ENCODE results near the gene AJAP1. TPM values are rescaled to one million over a fixed set of nuclear protein-coding genes. Genes with fewer than 3 reads are reported as not detected.

AJAP1 gene
- total RNA-seq, 1 donor from 2014 or later: 0.46 TPM

DNA sequence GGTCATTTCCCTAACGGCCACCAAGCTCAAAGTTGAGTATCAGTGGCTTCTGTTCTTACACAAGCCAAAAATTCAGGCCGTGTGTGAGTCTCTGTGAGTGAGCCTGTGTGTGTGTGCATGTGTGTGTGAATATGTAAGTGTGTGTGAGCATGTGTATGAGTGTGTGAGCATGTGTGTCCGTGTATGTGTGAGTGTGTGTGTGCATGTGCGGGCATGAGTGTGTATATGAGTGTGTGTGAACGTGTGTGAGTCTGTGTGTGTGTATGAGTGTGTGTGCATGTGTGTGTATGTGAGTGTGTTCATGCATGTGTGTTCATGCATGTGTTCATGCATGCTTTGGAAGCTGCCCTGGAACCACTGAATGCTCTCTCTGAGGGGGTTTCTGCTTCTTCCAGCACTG, 105.7 kb downstream of the AJAP1 start:
- no peak for DNase-seq (ENCODE audit: low spot score, unreplicated experiment)
- no peaks in the 10 kb centered on the region for H3K4me1 Mint-ChIP-seq (ENCODE audit: low read depth)
- H3K27me3 Mint-ChIP-seq: peaks cover 13% of the 10 kb centered on the region
- TF ChIP-seq, protein P1, sequence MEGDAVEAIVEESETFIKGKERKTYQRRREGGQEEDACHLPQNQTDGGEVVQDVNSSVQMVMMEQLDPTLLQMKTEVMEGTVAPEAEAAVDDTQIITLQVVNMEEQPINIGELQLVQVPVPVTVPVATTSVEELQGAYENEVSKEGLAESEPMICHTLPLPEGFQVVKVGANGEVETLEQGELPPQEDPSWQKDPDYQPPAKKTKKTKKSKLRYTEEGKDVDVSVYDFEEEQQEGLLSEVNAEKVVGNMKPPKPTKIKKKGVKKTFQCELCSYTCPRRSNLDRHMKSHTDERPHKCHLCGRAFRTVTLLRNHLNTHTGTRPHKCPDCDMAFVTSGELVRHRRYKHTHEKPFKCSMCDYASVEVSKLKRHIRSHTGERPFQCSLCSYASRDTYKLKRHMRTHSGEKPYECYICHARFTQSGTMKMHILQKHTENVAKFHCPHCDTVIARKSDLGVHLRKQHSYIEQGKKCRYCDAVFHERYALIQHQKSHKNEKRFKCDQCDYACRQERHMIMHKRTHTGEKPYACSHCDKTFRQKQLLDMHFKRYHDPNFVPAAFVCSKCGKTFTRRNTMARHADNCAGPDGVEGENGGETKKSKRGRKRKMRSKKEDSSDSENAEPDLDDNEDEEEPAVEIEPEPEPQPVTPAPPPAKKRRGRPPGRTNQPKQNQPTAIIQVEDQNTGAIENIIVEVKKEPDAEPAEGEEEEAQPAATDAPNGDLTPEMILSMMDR (IDR thresholded peaks at IDR 0.05; ENCODE audit: unreplicated experiment): no peak
- H3K9me3 Mint-ChIP-seq (ENCODE audit: low read depth): no peaks in the 10 kb centered on the region
- H3K36me3 Mint-ChIP-seq (ENCODE audit: insufficient read depth): no peaks in the 10 kb centered on the region
- no peak overlapping the region for H3K27ac Mint-ChIP-seq
- H3K4me3 Mint-ChIP-seq (ENCODE audit: low read depth): no peak overlapping the region

DNA sequence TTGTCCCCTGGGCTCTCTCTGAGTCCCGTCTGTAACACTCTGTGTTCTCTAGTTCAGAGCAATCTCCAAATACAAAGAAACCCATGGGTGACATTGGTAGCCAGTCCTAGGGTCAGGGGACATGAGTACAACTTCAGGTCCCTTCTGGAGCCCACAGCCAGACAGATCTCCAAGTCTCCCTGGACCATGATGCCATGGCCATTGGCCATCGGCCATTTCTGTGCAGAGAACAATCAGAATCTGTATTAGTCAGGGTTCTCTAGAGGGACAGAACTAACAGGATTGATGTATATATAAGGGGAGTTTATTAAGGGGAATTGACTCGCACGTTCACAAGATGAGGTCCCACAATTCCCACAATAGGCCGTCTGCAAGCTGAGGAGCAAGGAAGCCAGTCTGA, 106.9 kb downstream of the AJAP1 start:
- H3K27me3 Mint-ChIP-seq: peaks cover 12% of the 10 kb centered on the region
- no peak overlapping the region for H3K4me3 Mint-ChIP-seq (ENCODE audit: low read depth)
- no peak for DNase-seq (ENCODE audit: low spot score, unreplicated experiment)
- no peak overlapping the region for H3K27ac Mint-ChIP-seq
- TF ChIP-seq, protein P1 (IDR thresholded peaks at IDR 0.05; ENCODE audit: unreplicated experiment): no peak
- no peaks in the 10 kb centered on the region for H3K36me3 Mint-ChIP-seq (ENCODE audit: insufficient read depth)
- H3K4me1 Mint-ChIP-seq (ENCODE audit: low read depth): no peaks in the 10 kb centered on the region
- no peaks in the 10 kb centered on the region for H3K9me3 Mint-ChIP-seq (ENCODE audit: low read depth)

DNA sequence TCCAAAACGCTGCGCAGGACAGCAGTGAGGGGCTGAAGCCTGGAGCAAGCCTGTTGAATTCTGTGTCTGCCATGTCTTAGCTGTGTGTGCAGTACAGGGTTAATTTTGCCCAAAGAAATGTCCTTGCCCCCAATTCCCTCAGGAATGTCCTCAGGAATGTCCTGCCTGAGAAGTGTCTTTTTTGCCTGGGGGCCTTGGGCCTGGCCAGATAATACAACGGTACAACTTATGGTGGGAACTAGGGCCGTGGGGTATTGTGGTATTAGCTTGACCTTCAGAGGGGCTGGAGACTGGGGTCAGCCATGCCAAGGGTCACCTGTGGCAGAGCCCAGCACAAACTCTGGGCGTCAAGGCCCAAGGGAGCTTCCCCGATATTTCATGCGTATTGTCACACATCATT, 107.7 kb downstream of the AJAP1 start:
- H3K9me3 Mint-ChIP-seq (ENCODE audit: low read depth): no peaks in the 10 kb centered on the region
- no peaks in the 10 kb centered on the region for H3K4me1 Mint-ChIP-seq (ENCODE audit: low read depth)
- H3K4me3 Mint-ChIP-seq (ENCODE audit: low read depth): no peak overlapping the region
- H3K27ac Mint-ChIP-seq: no peak overlapping the region
- TF ChIP-seq, protein P1 (IDR thresholded peaks at IDR 0.05; ENCODE audit: unreplicated experiment): no peak
- H3K27me3 Mint-ChIP-seq: peaks cover 12% of the 10 kb centered on the region
- no peak for DNase-seq (ENCODE audit: low spot score, unreplicated experiment)
- no peaks in the 10 kb centered on the region for H3K36me3 Mint-ChIP-seq (ENCODE audit: insufficient read depth)

DNA sequence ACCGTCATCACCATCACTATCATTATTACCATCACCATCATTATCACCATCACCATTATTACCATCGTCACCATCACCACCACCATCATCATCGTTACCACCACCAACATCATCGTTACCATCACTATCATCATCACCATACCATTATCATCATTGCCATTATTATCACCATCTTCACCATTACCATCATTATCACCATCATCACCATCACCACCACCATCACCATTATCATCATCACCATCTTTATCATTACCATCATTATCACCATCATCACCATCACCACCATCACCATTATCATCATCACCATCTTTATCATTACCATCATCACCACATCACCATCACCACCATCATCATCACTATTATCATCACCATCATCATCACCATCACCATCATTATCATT, 112.9 kb downstream of the AJAP1 start:
- H3K36me3 Mint-ChIP-seq (ENCODE audit: insufficient read depth): no peaks in the 10 kb centered on the region
- TF ChIP-seq, protein P1 (IDR thresholded peaks at IDR 0.05; ENCODE audit: unreplicated experiment): no peak
- H3K27me3 Mint-ChIP-seq: peaks cover 11% of the 10 kb centered on the region
- H3K9me3 Mint-ChIP-seq (ENCODE audit: low read depth): no peaks in the 10 kb centered on the region
- H3K4me1 Mint-ChIP-seq (ENCODE audit: low read depth): peaks cover 5% of the 10 kb centered on the region
- H3K27ac Mint-ChIP-seq: no peak overlapping the region
- no peak for DNase-seq (ENCODE audit: low spot score, unreplicated experiment)
- H3K4me3 Mint-ChIP-seq (ENCODE audit: low read depth): no peak overlapping the region

DNA sequence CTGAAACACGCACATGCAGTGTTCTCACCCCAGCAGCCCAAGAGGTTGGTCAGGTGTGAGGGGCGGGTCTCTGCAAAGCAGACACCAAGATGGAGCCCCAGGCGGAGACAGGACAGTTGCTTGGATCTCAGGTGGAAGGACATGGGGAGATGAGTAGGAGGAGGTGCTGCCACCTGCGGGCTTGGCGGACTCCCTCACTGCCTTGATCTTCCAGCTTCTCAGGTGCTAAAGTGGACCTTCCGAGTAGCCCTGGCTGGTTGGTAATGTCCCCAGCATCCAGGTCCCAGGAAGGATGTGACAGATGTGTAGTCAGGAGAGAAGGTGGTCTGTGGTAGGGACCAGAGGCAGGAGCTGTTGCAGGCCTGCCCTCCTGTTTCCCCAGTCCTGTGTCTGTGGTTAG, 114.1 kb downstream of the AJAP1 start:
- no peaks in the 10 kb centered on the region for H3K9me3 Mint-ChIP-seq (ENCODE audit: low read depth)
- H3K4me1 Mint-ChIP-seq (ENCODE audit: low read depth): peaks cover 5% of the 10 kb centered on the region
- H3K27ac Mint-ChIP-seq: no peak overlapping the region
- H3K36me3 Mint-ChIP-seq (ENCODE audit: insufficient read depth): no peaks in the 10 kb centered on the region
- no peak overlapping the region for H3K4me3 Mint-ChIP-seq (ENCODE audit: low read depth)
- H3K27me3 Mint-ChIP-seq: peaks cover 15% of the 10 kb centered on the region
- TF ChIP-seq, protein P1 (IDR thresholded peaks at IDR 0.05; ENCODE audit: unreplicated experiment): no peak
- DNase-seq (ENCODE audit: low spot score, unreplicated experiment): no peak

Measured in progenitor cell of endocrine pancreas (in vitro differentiated cells).